Right atrium auricular region (tissue), 2 donors: ENCODE results near the gene NAV2. TPM values are rescaled to one million over a fixed set of nuclear protein-coding genes. Genes with fewer than 3 reads are reported as not detected.

Experiments
- DNase-seq: peaks from one replicate; pipeline ENCODE4 v3.0.0-alpha.2; 2019; ENCODE audit warnings: low spot score
- H3K27ac ChIP-seq, 2 donors: fragments of 200-600 bp; sonication (generic); 1 replicate in 1 of 2; 2 replicates in 1 of 2; pipeline ENCODE4 v1.5.1; 2016 to 2019
- H3K27me3 ChIP-seq, 2 donors: fragments of 200-600 bp; sonication (generic); one replicate each; pipeline versions ENCODE4 v1.5.1 to v1.6.0; 2017 to 2019
- H3K36me3 ChIP-seq: fragments of 200-600 bp; sonication (generic); one replicate; pipeline ENCODE4 v1.5.1; 2016
- H3K4me1 ChIP-seq, 2 donors: fragments of 200-600 bp; sonication (generic); one replicate each; pipeline versions ENCODE4 v1.5.1 to v1.6.0; 2017 to 2019
- H3K4me3 ChIP-seq, 2 donors: fragments of 200-600 bp; sonication (generic); 1 replicate in 1 of 2; 2 replicates in 1 of 2; pipeline ENCODE4 v1.5.1; 2017 to 2019; ENCODE audit warnings: mild to moderate bottlenecking in 1 of 2, moderate library complexity in 1 of 2
- H3K9me3 ChIP-seq, 2 donors: fragments of 200-600 bp; sonication (generic); one replicate each; pipeline ENCODE4 v1.5.1; 2019
- CTCF ChIP-seq, 2 donors: fragments of 200-600 bp; sonication (generic); IDR thresholded peaks; one replicate each; pipeline ENCODE4 v1.5.1; 2019; ENCODE audit warnings: antibody characterized with exemption in 2 of 2
- total RNA-seq, 2 donors: library from RNA; depleted of rRNA; stranded (reverse); fragments of >200 nt; gene quantifications; one replicate each; pipeline ENCODE4 v1.1.0, GENCODE V29; 2016

The NAV2 gene
- total RNA-seq, 2 donors from 2014 or later: 11.4 to 19.2 TPM

GRCh38 chr11:20042045-20042639 is 329.5 kb downstream of the NAV2 start:
- H3K4me1 ChIP-seq: peaks cover 0 to 34% of the 10 kb centered on the region in 2 donors
- DNase-seq: no peak
- H3K27ac ChIP-seq: peak overlapping the region; percentile 87 to 89
- H3K36me3 ChIP-seq: peaks cover 33% of the 10 kb centered on the region
- no peaks in the 10 kb centered on the region for H3K27me3 ChIP-seq
- TF ChIP-seq CTCF (IDR thresholded peaks at IDR 0.05): no peak
- no peaks in the 10 kb centered on the region for H3K9me3 ChIP-seq
- H3K4me3 ChIP-seq: no peak overlapping the region

GRCh38 chr11:20042811-20043341 is 330.2 kb downstream of the NAV2 start:
- Histone ChIP-seq H3K36me3 (peaks cover 33% of the 10 kb centered on the region), H3K4me3 (no peak overlapping the region), H3K4me1 (peaks cover 0 to 34% of the 10 kb centered on the region in 2 donors), H3K27me3 (no peaks in the 10 kb centered on the region), H3K9me3 (no peaks in the 10 kb centered on the region), H3K27ac (peak overlapping the region; percentile 87 to 89)
- DNase-seq: no peak
- no peak for TF ChIP-seq CTCF (IDR thresholded peaks at IDR 0.05)

GRCh38 chr11:20043992-20044391 is 331.4 kb downstream of the NAV2 start:
- H3K9me3 ChIP-seq: no peaks in the 10 kb centered on the region
- peak overlapping the region; percentile 87 to 89 for H3K27ac ChIP-seq
- TF ChIP-seq CTCF (IDR thresholded peaks at IDR 0.05): no peak
- H3K4me3 ChIP-seq: no peak overlapping the region
- no peak for DNase-seq
- H3K27me3 ChIP-seq: no peaks in the 10 kb centered on the region
- H3K36me3 ChIP-seq: peaks cover 29% of the 10 kb centered on the region
- H3K4me1 ChIP-seq: peaks cover 0 to 36% of the 10 kb centered on the region in 2 donors

GRCh38 chr11:20045098-20045688 is 332.6 kb downstream of the NAV2 start:
- Histone ChIP-seq H3K4me3 (peak overlapping the region in 1 of 2 donors; percentile 4), H3K27me3 (no peaks in the 10 kb centered on the region), H3K36me3 (peaks cover 18% of the 10 kb centered on the region), H3K27ac (peak overlapping the region; percentile 87 to 89), H3K9me3 (no peaks in the 10 kb centered on the region), H3K4me1 (peaks cover 0 to 48% of the 10 kb centered on the region in 2 donors)
- DNase-seq: no peak
- no peak for TF ChIP-seq CTCF (IDR thresholded peaks at IDR 0.05)

GRCh38 chr11:20046416-20046815 is 333.8 kb downstream of the NAV2 start:
- Histone ChIP-seq H3K27ac (peak overlapping the region; percentile 87 to 89), H3K36me3 (peaks cover 13% of the 10 kb centered on the region), H3K9me3 (no peaks in the 10 kb centered on the region), H3K4me1 (peaks cover 0 to 55% of the 10 kb centered on the region in 2 donors), H3K4me3 (peak overlapping the region in 1 of 2 donors; percentile 46), H3K27me3 (no peaks in the 10 kb centered on the region)
- no peak for DNase-seq
- TF ChIP-seq CTCF (IDR thresholded peaks at IDR 0.05): no peak
